ENCODE results near the gene PREB.

GRCh38 chr2:27158468-27158867 is 24.0 kb upstream of the PREB start:
- TF ChIP-seq CTCF (IDR thresholded peaks at IDR 0.05) (no peak), ZFX (IDR thresholded peaks at IDR 0.05; ENCODE audit: borderline replicate concordance) (no peak)

Data from 22Rv1 (cell line).